HEK293T (cell line): ENCODE results near the gene SCO2.

Experiments
- CTCF ChIA-PET: fragments of 350-600 bp; formaldehyde crosslinking; extraction: SDS; loops from one replicate; lab custom pipeline; 2021; ENCODE audit warnings: antibody characterized with exemption, inconsistent platforms; lab: Yijun Ruan, JAX
- POLR2A ChIA-PET: fragments of 350-600 bp; formaldehyde crosslinking; extraction: SDS; loops from one replicate; lab custom pipeline; 2020; ENCODE audit warnings: antibody characterized with exemption, inconsistent platforms; lab: Yijun Ruan, JAX
- DNase-seq: peaks from one replicate; pipeline ENCODE4 v3.0.0; 2012; ENCODE audit warnings: mixed read lengths; ENCODE audit errors: extremely low spot score
- ARNT ChIP-seq: fragments of 450-650 bp; IDR thresholded peaks from 2 replicates; pipeline ENCODE4 v1.6.1; 2017; ENCODE audit warnings: mild to moderate bottlenecking
- BHLHE40 ChIP-seq: fragments of 450-650 bp; IDR thresholded peaks from 2 replicates; pipeline ENCODE4 v1.6.1; 2016; ENCODE audit warnings: mild to moderate bottlenecking, moderate library complexity, borderline replicate concordance
- CTBP1 ChIP-seq: fragments of 450-650 bp; IDR thresholded peaks from 2 replicates; pipeline ENCODE4 v1.6.1; 2016; ENCODE audit warnings: borderline replicate concordance
- ELF4 ChIP-seq: fragments of 450-650 bp; IDR thresholded peaks from 2 replicates; pipeline ENCODE4 v1.6.1; 2017; ENCODE audit warnings: antibody characterized with exemption
- FOXA1 ChIP-seq: fragments of 450-650 bp; IDR thresholded peaks from 2 replicates; pipeline ENCODE4 v1.6.1; 2016; ENCODE audit warnings: mild to moderate bottlenecking
- FOXK2 ChIP-seq: fragments of 450-650 bp; IDR thresholded peaks from 2 replicates; pipeline ENCODE4 v1.6.1; 2016; ENCODE audit warnings: mild to moderate bottlenecking
- FOXM1 ChIP-seq: fragments of 450-650 bp; IDR thresholded peaks from 2 replicates; pipeline ENCODE4 v1.6.1; 2017; ENCODE audit warnings: mild to moderate bottlenecking, borderline replicate concordance
- HDGF ChIP-seq: fragments of 450-650 bp; IDR thresholded peaks from 2 replicates; pipeline ENCODE4 v1.6.1; 2017; ENCODE audit warnings: antibody characterized with exemption, borderline replicate concordance
- L3MBTL2 ChIP-seq: fragments of 450-650 bp; conservative IDR thresholded peaks from 2 replicates; pipeline ENCODE4 v1.6.1; 2016; ENCODE audit warnings: mild to moderate bottlenecking
- LEF1 ChIP-seq: fragments of 450-650 bp; IDR thresholded peaks from 2 replicates; pipeline ENCODE4 v1.6.1; 2017; ENCODE audit warnings: mild to moderate bottlenecking, borderline replicate concordance
- NFRKB ChIP-seq: fragments of 450-650 bp; IDR thresholded peaks from 2 replicates; pipeline ENCODE4 v1.6.1; 2016; ENCODE audit warnings: mild to moderate bottlenecking, moderate library complexity
- PKNOX1 ChIP-seq: fragments of 450-650 bp; IDR thresholded peaks from 2 replicates; pipeline ENCODE4 v1.6.1; 2016
- SP1 ChIP-seq: fragments of 450-650 bp; IDR thresholded peaks from 2 replicates; pipeline ENCODE4 v1.6.1; 2017
- SUZ12 ChIP-seq: fragments of 450-650 bp; IDR thresholded peaks from 2 replicates; pipeline ENCODE4 v1.6.1; 2016; ENCODE audit warnings: mild to moderate bottlenecking
- TARDBP ChIP-seq: fragments of 450-650 bp; IDR thresholded peaks from 2 replicates; pipeline ENCODE4 v1.6.1; 2016
- ZNF384 ChIP-seq: fragments of 450-650 bp; IDR thresholded peaks from 2 replicates; pipeline ENCODE4 v1.6.1; 2016

SCO2 gene

GRCh38 chr22:50504369-50505211 lies 20.8 kb downstream of the SCO2 start:
- ChIA-PET POLR2A (no interaction called here), CTCF (no interaction called here)
- DNase-seq: no peak
- TF ChIP-seq LEF1: no peak
- no peak for TF ChIP-seq ELF4
- no peak for TF ChIP-seq L3MBTL2
- TF ChIP-seq NFRKB: no peak

GRCh38 chr22:50503475-50504145 lies 21.8 kb downstream of the SCO2 start:
- no peak for DNase-seq
- CTCF ChIA-PET: no interaction called here
- TF ChIP-seq CTBP1 (no peak), SP1 (no peak), PKNOX1 (no peak), ZNF384 (no peak), L3MBTL2 (no peak), SUZ12 (no peak), HDGF (no peak), FOXK2 (no peak), FOXA1 (no peak), ARNT (no peak), BHLHE40 (no peak), TARDBP (no peak), ELF4 (no peak), LEF1 (no peak), NFRKB (no peak), FOXM1 (no peak)
- POLR2A ChIA-PET: interaction anchor here (1.1 kb wide), 1 partner anchor 22 kb away, joined by 7 read pairs; the partner anchor contains the start of gene SCO2

DNA sequence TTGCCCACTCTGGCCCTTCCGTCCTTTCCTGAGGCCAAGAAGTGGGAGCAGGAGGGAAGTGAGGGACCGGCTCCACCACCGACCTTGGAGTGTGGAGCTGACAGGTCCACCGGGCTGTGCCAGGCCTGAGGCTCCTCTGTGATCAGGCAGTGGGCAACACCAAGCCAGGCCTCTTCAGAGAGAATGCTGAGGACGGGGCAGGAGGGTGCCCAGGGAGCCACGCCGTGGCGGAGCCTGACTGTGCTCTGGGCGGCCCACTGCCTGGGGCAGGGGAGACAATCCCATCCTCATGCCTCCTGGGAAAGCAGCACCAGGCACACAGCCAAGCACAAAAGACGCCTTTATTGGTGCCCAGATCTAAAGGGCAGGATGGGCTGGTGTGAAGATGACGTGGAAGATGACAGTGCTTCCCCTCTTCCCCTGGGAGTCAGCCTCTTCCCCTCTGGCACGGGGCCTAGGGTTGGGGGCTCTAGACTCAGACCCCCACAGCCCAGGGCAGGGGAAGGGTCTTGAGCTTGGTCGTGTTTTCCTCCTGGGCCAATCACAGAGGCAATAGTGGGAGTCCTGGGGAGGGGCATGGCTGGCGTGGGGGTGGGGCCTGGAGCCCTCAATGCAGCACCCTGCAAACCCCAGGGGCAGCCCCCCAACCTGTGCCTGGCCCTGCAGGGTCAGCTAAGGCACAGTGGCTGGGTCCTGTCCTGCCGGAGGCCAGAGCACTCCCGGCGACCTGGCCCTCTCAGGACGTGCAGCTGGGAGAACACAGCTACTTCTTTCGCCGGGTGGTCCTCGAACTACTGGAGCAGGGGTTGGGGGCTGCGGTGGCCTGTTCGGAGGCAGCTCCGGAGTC lies 22.5 kb downstream of the SCO2 start:
- POLR2A ChIA-PET: interaction anchor here (1.1 kb wide), 1 partner anchor 23 kb away, joined by 7 read pairs; the partner anchor contains the start of gene SCO2
- TF ChIP-seq NFRKB: no peak
- TF ChIP-seq FOXK2: no peak
- TF ChIP-seq SP1: no peak
- TF ChIP-seq PKNOX1: no peak
- no peak for TF ChIP-seq ARNT
- CTCF ChIA-PET: no interaction called here
- DNase-seq: no peak

DNA sequence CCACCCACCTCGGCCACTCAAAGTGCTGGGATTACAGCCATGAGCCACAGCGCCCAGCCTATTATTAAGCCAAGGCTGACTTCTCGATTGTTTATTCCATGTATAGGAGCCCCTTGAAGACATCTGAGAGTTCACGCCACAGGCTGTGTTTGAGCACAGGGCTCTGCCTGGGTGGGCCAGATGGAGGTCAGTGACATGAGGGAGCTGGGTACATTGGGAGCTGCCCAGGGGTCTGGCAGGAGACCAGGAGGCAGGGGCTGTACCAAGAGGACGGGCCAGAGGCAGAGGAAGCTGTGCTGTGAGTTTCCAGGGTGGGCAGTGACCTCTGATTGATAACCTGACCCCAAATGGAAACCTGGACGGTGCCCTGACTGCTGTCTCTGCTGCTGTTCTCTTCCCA lies 23.3 kb downstream of the SCO2 start:
- ChIA-PET CTCF (no interaction called here), POLR2A (interaction anchor here (2.8 kb wide), 1 partner anchor 24 kb away, joined by 9 read pairs; the partner anchor contains the start of gene SCO2)
- no peak for TF ChIP-seq CTBP1
- TF ChIP-seq ELF4: no peak
- DNase-seq: no peak

DNA sequence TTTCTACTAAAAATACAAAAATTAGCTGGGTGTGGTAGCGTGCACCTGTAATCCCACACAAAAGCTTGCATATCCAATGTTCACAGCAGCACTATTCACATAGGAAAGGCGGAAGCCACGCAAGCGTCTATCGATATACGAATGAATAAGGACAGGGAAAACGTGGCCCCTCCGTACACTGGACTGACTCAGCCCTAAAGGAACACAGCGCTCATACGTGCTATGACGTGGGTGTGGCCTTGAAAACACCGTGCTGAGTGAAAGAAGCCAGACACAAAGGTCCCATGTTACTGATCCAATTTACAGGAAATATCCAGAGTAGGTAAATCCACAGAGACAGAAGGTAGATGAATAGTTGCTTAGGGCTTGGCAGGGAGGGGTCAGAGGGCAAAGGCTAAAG lies 24.9 kb downstream of the SCO2 start:
- ChIA-PET POLR2A (interaction anchor here (2.8 kb wide), 1 partner anchor 25 kb away, joined by 9 read pairs; the partner anchor contains the start of gene SCO2), CTCF (no interaction called here)
- TF ChIP-seq SUZ12: no peak
- no peak for TF ChIP-seq LEF1
- TF ChIP-seq CTBP1: no peak
- TF ChIP-seq ZNF384: no peak
- TF ChIP-seq FOXK2: no peak
- TF ChIP-seq HDGF: no peak
- no peak for TF ChIP-seq FOXA1
- no peak for TF ChIP-seq SP1
- no peak for TF ChIP-seq L3MBTL2
- no peak for TF ChIP-seq FOXM1
- no peak for TF ChIP-seq BHLHE40
- TF ChIP-seq TARDBP: no peak
- TF ChIP-seq NFRKB: no peak
- TF ChIP-seq PKNOX1: no peak
- TF ChIP-seq ELF4: no peak
- TF ChIP-seq ARNT: no peak
- no peak for DNase-seq
